Skeletal muscle cell (primary cell): ENCODE results near the gene PTTG1IP2.
"Not testable (repeated sequence)": the region's sequence is repeated elsewhere in the genome, so short reads cannot be mapped to it uniquely, and the experiment has no call there.

Experiments
- DNase-seq: peaks from one replicate; pipeline ENCODE4 v3.0.0-alpha.2; 2010; ENCODE audit warnings: low read depth
- H3K4me3 ChIP-seq: 2 replicates; pipeline ENCODE4 v1.5.1; 2011; ENCODE audit warnings: low read depth, mild to moderate bottlenecking, control low read depth, low read length, moderate library complexity

PTTG1IP2 gene

DNA sequence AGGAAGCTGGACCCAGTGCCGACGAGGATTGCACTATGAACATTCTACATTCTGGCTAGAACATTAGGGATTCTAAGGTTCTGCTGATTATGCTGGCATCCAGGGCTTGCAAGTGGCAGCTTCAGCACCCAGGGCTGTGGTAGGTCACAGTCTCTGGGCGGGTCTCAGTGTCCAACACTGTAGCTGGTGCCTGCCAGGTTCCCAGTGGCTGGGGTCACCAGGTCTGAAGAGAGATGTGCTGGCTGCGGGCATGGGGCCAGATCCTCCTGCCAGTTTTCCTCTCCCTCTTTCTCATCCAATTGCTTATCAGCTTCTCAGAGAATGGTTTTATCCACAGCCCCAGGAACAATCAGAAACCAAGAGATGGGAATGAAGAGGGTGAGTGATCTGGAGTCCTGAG is at the start of gene PTTG1IP2:
Gene PTTG1IP2 (plus strand): TSS at position 86 of the 400 bp plus-strand sequence. CDS start 148 bp downstream, at position 234.
- H3K4me3 ChIP-seq = no peak within 1 kb of the TSS
- DNase-seq = no peak

DNA sequence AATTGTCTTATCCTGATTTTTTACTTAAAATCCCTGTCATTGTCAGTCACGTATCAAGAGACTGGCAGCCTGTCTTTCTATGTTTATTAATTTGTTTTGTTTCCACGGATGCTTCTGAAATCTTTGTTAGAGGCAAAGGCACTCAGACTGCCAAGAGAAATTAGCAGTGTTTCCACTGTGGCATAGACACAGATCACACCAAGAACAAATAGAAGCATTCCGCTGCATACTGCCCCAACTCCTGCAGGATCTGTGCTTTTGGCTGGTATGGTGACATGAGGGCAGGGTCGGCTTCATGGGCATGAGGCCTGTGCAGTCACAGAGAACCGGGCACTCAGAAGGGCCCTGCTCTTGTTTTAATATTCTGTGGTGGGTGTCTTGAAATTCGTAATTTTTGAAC is 47.8 kb upstream of the PTTG1IP2 start:
- DNase-seq = no peak

DNA sequence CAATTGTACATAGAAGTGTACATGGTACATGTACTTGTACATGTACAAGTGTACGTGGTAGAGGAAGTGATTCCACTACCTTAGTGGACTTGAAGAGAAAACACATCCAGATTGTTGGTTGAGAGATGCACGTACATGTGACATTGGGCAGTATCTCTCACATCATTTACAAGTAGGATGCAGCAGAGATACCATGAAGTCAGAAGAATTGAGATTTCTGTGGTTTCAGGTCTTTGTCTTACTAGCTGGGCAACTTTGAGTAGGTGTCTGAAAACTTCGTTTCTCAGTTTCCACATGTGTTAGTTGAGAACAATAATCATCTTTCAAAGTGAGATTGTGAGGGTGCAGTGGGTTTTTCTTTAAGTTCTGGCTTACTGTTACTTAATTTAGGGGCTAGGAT is 44.7 kb upstream of the PTTG1IP2 start:
- no peak overlapping the region for H3K4me3 ChIP-seq
- DNase-seq = no peak

More for the DNA sequence above, 47.8 kb upstream of the PTTG1IP2 start:
- H3K4me3 ChIP-seq = no peak overlapping the region

DNA sequence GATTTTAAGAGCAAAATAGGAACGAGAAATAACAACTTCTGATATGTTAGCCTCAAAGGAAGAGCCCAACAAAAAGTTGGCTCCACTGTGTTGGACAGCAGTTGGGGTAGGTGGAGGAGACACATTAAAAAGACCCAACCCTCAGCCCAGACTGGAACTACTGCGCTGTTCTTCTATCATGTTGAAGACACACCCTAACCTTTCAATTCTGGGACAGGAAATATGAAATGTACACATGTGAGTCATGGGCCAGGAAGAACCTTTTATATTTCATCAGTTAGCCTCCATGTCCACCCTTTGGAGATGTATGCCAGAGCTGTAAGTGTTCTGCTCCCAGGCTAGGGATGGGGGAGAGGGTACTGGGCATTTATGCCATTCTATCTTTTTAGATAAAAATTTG is 44.1 kb upstream of the PTTG1IP2 start:
- no peak overlapping the region for H3K4me3 ChIP-seq
- no peak for DNase-seq

DNA sequence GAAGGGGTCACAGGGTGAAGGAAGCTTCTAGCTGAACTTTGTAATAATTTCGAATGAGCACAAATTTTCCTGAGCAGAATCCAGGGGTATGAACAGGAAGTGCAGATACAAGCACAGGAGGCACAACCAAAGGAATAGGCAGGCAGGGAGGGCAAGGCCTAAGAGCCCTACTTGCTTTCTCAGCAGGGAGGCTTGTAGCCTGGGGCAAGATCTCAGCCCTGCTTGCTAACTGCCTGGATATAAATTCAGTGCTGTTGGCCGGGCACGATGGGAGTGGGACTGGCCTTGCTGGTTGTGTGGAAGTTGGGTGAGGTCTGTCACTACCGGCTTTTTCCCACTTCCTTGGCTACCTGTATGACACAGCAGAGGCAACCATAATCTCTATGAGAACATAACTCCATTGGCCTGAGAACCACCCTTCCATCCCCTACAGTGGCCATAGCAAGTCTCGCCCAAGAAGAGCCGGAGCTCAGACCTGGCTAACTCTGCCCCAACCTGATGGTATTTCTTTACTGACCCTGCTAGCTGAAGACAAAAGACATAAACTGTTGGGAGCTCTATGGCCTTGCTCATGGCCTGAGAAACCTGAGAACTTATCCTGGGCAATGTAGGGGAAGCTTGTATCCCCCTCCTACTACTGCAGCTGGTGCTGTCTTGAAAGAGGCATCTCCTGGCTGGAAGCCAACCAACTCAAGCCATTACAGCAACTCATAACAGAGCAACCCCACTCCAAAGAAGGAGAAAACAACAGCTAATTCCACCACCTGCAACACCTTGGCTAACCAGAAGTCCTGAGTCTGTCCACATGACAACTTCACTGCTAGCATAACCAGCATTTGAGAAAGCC is 38.6 kb upstream of the PTTG1IP2 start:
- no peak overlapping the region for H3K4me3 ChIP-seq
- DNase-seq = peak; percentile 28

DNA sequence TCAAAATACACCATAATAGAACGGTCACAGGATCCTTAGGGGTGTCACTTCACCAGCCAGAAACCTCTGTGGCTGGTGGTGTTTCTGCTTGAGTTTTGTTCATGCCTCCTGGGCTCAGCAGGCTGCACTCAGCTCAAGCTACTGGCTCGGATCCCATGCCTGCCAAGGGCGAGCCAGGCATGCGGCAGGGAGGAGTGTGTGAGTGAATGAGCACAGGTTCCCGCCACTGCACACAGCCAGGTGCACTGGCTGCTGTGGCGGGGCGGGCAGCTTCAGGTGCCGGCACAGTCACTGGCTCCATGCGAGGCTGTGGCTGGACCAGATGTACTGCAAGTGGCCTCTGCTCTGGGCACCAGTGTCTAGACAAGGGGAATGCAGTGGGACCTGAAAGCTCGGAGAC is 36.7 kb upstream of the PTTG1IP2 start:
- no peak overlapping the region for H3K4me3 ChIP-seq
- no peak for DNase-seq

DNA sequence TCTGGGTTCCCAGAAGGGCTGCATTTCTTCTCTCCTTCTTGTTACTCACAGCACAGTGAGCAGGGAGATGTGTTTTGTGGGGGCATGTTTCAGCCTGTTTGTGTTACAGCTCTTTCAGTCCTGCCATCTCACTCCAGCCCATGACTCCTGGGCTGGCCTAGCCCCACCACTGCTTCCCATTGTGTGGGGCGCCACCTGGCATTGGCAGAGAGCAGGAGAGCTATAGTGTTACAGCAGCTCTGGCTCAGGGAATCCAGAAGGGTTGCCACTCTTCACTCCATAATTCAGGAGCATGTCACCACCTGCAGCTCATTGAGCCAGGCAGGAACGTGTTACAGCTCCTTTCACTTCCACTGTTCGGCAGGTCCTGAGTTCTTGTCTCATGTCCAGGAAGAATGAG is 36.2 kb upstream of the PTTG1IP2 start:
- no peak for DNase-seq
- H3K4me3 ChIP-seq = no peak overlapping the region

DNA sequence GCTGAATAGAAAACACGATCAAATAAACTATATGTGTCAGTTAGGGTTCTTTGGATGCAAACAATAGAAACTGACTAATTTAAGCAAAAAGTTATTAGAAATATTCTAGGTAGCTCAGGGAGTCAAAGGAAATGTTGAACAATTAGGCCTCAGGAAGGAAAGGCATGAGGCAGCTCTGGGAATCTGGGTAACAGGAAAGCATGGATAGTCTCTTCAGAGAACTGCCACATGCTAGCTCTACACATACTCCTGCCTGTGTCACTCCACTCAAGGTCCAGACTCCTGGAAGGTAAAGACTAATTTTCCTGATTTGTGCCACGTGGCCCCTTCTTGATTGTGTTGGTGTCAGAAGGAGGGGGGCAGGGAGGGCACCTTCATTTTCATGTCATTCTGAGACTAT is 23.8 kb upstream of the PTTG1IP2 start:
- H3K4me3 ChIP-seq = no peak overlapping the region
- no peak for DNase-seq

DNA sequence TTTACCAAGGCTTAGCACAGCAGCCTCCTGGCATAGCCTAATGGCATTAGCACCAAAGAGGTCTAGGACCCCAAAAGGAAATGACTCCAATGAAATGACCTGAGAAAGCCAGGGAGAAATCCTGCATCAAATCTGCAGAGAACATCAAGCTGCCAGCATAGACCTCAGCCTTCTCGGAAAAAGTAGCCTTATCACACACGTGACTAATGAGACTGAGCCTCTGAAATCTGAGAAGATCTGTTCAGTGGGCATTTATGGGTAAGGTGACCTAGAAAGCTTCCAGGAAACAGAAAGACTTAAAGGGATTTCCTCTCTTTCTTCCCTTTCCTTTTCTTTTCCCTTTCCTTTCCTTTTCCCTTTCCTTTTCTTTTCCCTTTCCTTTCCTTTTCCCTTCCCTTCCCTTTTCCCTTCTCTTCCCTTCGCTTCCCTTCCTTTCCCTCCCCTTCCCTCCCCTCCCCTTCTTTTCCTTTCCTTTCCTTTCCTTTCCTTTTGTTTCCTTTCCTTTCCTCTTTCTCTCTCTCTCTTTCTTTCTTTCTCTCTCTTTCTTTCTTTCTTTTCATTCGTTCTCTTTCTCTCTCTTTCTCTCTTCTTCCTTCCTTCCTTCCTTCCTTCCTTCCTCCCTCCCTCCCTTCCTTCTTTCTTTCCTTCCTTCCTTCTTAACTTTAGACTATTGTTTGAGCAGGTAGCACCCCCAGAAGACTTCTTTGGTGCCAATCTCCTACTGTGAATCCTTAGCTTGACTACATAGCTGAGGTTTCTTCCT is 23.1 kb upstream of the PTTG1IP2 start:
- DNase-seq = no peak
- no peak overlapping the region for H3K4me3 ChIP-seq

DNA sequence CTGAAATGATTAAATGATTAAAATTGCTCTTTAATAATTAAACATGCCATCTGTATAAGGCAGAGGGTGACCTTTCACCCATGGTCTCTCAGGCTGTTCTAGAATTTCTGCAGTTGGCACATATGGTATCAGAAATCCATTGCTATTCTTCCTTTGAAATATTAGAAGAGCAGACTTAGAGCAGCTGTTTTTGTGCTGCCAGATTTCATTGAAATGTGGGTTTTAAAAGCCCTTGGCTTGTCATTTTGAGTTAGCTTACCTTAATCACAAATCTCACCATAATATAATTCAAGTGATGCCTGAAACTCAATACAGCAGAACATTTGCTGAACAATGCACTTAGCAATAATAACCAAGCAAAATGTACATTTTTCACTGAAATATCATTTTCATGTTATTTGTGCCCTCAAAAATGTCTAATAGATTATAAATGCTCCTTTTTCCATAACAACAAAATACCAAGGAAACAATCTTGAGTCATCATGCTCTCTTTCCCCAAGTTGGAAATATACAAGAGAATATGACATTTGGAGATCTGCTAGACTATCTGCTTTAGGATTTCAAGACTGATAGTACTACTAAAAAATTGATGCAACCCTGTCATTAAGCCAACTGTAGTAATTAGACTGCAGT is 16.1 kb upstream of the PTTG1IP2 start:
- DNase-seq = no peak
- no peak overlapping the region for H3K4me3 ChIP-seq

DNA sequence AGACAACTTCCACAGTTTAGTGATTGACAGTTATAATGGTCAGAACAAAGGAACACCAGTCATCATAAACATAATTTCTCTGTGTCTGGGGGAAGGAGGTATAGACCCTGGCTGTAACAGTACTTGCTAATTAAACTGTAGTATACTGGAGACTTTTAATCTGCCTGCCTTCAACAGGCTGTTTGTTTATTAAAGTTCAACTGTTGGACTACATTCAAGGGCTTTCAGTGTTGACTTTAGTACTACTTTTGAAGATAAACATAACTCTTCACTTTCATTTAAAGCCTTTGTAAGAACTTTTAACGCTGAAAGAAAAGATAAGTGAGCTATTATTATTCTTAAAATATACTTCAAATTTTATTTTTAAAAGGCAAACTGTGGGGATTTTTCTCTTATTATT is 15.5 kb upstream of the PTTG1IP2 start:
- no peak for DNase-seq
- H3K4me3 ChIP-seq = no peak overlapping the region

DNA sequence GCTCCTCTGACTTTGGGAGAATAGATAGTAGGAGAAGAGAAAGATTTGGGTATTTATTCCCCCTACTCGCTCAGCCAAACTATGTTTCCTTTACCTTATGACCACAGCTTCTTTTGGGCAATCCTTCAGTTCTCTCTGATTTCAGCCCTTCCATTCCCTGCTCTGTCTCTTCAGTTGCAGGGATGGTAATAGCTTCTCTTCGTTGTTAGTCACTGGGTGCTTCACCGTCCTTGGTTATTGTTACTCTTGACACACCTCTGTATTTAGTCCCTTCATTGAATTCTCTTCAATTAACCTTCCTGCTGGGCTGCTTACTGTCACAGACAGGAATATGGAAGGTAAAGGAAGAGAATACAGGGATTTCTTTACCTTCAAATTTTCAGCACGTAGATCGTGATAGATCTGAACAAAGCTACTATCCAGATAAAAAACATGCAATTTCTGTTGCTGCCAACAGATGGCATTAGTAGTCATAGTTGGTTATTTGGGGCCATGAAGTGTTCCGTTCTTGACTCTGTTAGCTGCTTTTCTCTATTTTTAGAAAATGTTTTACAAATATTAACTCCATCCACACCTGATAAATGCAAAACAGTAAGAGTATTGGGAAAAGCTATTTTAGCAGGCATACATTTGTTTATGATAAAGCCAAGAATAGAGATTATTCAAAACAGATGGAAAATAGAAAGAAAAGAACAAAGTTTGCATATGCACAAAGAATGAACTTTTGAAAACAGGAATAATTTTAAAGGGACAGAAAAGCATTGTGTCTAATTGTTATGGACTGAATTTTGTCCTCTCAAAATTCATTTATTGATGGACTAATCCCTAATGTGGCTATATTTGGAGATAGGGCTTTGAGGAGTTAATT is 14.0 kb upstream of the PTTG1IP2 start:
- no peak for DNase-seq
- peak overlapping the region; percentile 15 for H3K4me3 ChIP-seq

DNA sequence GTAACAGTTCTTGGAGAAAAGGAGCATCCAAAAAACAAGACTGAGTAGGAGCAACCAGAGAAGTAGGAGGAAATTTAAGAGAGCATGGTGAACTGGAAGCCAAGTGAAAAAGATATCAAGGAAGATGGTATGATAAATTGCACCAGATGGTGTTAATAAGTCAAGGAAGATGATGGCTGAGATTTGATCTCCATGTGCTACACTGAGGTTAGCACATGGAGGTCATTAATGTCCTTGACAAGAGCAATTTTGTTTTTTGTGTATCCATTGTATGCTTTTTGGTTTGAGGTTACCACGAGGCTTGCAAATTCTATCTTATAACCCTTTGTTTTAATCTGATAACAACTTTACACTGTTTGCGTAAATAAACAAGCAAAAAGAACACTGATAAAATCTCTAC is 11.3 kb upstream of the PTTG1IP2 start:
- no peak overlapping the region for H3K4me3 ChIP-seq

DNA sequence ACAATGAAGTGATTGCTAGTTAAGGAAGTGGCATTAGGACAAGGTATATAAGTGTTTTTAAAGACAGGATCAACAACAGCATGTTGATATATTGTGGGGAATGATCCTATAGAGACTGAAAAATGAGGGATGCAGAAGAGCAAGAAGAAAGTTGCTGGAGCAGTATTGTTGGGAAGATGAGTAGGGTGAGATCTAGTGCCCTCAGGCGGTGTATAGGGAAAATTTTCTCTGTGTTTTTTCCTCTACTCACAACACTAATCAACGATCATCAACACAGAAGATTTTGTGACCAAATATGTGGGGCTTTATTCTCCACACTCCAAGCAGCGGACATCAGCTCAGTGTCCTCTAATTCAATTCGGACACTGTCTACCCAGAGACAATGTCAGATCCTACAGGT is 9.6 kb upstream of the PTTG1IP2 start:
- no peak for DNase-seq
- no peak overlapping the region for H3K4me3 ChIP-seq

More for the DNA sequence above, 11.3 kb upstream of the PTTG1IP2 start:
- no peak for DNase-seq

DNA sequence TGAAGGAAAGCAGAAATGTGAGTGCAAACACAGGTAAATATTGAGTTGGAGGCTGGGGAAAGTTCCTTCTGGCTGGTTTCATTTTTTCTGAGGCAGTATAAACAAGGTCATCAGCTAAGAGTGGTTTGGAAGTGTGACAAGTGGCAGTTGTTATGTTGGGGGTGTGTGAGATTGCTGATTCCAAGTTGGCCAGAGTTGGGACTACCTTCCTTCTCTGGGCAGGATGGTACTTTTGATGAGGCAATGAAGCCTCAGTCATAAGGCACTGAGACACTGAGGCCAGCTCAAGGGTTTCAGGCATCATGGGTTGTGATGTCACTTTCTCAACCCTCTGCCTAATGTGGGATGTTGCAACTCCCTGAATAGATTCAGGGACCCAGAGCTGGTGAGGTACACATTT is 8.2 kb upstream of the PTTG1IP2 start:
- DNase-seq = no peak
- H3K4me3 ChIP-seq = no peak overlapping the region

DNA sequence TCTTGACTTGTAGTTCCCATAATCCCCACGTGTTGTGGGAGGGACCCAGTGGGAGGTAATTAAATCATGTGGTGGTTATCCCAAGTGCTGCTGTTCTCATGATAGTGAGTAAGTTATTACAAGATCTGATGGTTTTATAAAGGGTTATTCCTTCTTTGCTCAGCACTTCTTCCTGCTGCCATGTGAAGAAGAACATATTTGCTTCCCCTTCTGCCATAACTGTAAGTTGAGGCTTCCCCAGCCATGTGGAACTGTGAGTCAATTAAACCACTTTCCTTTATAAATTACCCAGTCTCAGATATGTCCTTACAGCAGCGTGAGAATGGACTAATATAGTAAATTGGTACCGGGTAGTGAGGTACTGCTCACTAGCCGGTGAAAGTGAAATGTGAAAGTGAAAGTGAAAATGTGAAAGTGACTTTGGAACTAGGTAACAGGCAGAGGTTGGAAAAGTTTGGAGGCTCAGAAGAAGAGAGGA is 6.2 kb upstream of the PTTG1IP2 start:
- DNase-seq, H3K4me3 ChIP-seq: not testable (repeated sequence)

DNA sequence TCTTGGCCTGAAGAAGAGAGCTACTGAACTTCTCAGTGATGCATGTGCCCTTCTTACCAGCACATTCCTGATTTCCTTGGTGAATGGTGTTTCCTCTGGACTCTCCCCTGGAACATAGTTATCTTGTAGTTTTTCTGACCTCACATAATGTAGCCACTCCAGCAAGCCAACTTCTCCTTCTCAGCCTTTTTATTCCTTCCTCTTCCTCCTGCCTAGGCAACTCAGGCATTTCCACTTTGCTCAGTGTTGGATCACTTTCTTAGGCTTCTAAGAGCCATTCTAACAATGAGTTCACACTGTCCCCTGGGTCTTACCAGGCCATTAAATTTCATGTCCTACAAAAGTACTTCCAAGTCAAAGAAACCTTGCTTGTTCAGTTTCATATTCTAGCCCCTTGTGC is 3.6 kb upstream of the PTTG1IP2 start:
- no peak overlapping the region for H3K4me3 ChIP-seq
- DNase-seq = no peak

DNA sequence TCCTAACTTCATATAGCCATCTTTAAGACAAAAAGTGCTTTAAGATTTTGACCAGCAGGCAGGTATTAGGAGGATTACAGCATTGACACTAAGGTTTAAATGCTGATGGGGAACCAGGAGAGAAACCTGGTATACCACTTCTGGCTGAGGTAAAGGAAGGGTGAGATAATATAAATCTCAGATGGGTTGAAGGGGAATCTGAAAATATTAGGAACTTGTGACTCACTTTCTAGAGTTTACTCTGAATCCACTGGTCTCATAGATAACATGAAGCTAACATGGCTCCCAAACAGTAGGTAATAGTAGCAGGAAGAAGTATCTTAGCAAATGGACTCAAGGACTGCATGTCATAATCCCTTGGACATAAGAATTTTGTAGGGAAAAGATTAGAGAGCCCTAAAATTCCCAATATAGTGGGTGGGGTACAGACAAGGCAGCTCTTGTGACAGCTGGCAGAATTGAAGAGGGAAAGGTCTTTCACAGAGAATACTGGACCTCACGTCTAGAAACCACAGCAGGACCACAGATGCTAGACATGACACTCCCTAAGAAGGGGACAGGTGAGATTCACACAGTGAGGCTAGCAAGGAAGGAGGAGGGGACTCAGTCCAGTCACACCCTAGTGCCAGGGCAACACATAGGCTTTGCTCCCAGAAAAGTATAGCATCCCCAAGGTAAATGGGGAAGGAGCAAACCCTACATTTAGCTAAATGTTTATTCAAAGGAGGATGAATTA is 3.5 kb downstream of the PTTG1IP2 start:
- H3K4me3 ChIP-seq = no peak overlapping the region
- no peak for DNase-seq

DNA sequence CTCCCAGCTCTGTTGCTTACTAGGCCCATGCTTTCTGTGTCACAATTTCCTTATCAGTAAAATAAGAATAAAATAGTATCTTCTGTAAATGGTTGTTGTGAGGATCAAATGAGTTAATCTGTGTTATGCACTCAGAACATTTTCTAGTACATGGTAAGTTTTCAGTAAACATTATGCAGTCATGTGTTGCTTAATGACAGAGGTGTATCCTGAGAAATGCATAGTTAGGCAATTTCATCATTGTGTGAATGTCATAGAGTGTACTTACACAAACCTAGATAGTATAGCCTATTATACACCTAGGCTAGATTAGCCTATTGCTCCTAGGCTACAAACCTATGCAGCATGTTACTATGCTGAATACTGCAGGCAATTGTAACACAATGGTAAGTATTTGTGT is 4.4 kb downstream of the PTTG1IP2 start:
- H3K4me3 ChIP-seq = no peak overlapping the region
- no peak for DNase-seq
